Measurements from ENCODE around the gene FAM9A.

GRCh38 chrX:8811611-8812010 is 10.4 kb upstream of the FAM9A start:
- no peak for TF ChIP-seq CTCF (IDR thresholded peaks at IDR 0.05; ENCODE audit: insufficient read depth, low read depth, low read length)
- TF ChIP-seq EZH2 (IDR thresholded peaks at IDR 0.05; ENCODE audit: insufficient read depth, low read length), result no peak

Data from astrocyte (in vitro differentiated cells and primary cell).